ENCODE data around the gene BMPR2.
"Not testable (repeated sequence)": the region's sequence is repeated elsewhere in the genome, so short reads cannot be mapped to it uniquely, and the experiment has no call there.

BMPR2 gene

GRCh38 chr2:202521470-202521869 lies 145.3 kb downstream of the BMPR2 start:
- DNase-seq (ENCODE audit: low read depth, low spot score) = no peak

- no peak for DNase-seq (ENCODE audit: low read depth, low spot score)
These were observed 153.3 kb downstream of the BMPR2 start for GRCh38 chr2:202529389-202529788.

GRCh38 chr2:202530038-202530437 lies 153.9 kb downstream of the BMPR2 start:
- DNase-seq (ENCODE audit: low read depth, low spot score) = no peak

GRCh38 chr2:202535290-202535689 lies 159.2 kb downstream of the BMPR2 start:
- not testable (repeated sequence) for DNase-seq (ENCODE audit: low read depth, low spot score)

GRCh38 chr2:202541137-202541536 lies 165.0 kb downstream of the BMPR2 start:
- no peak for DNase-seq (ENCODE audit: low read depth, low spot score)

GRCh38 chr2:202542142-202542541 lies 166.0 kb downstream of the BMPR2 start:
- DNase-seq (ENCODE audit: low read depth, low spot score) = no peak

GRCh38 chr2:202545523-202545922 lies 169.4 kb downstream of the BMPR2 start:
- no peak for DNase-seq (ENCODE audit: low read depth, low spot score)

GRCh38 chr2:202545931-202546330 lies 169.8 kb downstream of the BMPR2 start:
- DNase-seq (ENCODE audit: low read depth, low spot score) = no peak

GRCh38 chr2:202546499-202547141 lies 170.5 kb downstream of the BMPR2 start:
- not testable (repeated sequence) for DNase-seq (ENCODE audit: low read depth, low spot score)

GRCh38 chr2:202548240-202548639 lies 172.1 kb downstream of the BMPR2 start:
- DNase-seq (ENCODE audit: low read depth, low spot score) = no peak

GRCh38 chr2:202551000-202551399 lies 174.9 kb downstream of the BMPR2 start:
- DNase-seq (ENCODE audit: low read depth, low spot score) = not testable (repeated sequence)

- DNase-seq (ENCODE audit: low read depth, low spot score) = no peak
These were observed 179.2 kb downstream of the BMPR2 start for GRCh38 chr2:202555356-202555755.

- DNase-seq (ENCODE audit: low read depth, low spot score) = no peak
These were observed 184.1 kb downstream of the BMPR2 start for GRCh38 chr2:202560200-202560599.

- DNase-seq (ENCODE audit: low read depth, low spot score) = no peak
These were observed 188.1 kb downstream of the BMPR2 start for GRCh38 chr2:202564226-202564625.

- DNase-seq (ENCODE audit: low read depth, low spot score) = no peak
These were observed 190.2 kb downstream of the BMPR2 start for GRCh38 chr2:202566286-202566685.

- no peak for DNase-seq (ENCODE audit: low read depth, low spot score)
These were observed 198.4 kb downstream of the BMPR2 start for GRCh38 chr2:202574541-202574940.

GRCh38 chr2:202575194-202575593 lies 199.1 kb downstream of the BMPR2 start:
- DNase-seq (ENCODE audit: low read depth, low spot score) = not testable (repeated sequence)

- no peak for DNase-seq (ENCODE audit: low read depth, low spot score)
These were observed 201.4 kb downstream of the BMPR2 start for GRCh38 chr2:202577250-202578183.

GRCh38 chr2:202582846-202583245 lies 206.7 kb downstream of the BMPR2 start:
- not testable (repeated sequence) for DNase-seq (ENCODE audit: low read depth, low spot score)

- no peak for DNase-seq (ENCODE audit: low read depth, low spot score)
These were observed 207.6 kb downstream of the BMPR2 start for GRCh38 chr2:202583709-202584219.

GRCh38 chr2:202588647-202589581 lies 212.8 kb downstream of the BMPR2 start:
- peak; percentile 87 for DNase-seq (ENCODE audit: low read depth, low spot score)

- peak; percentile 6 for DNase-seq (ENCODE audit: low read depth, low spot score)
These were observed 213.4 kb downstream of the BMPR2 start for GRCh38 chr2:202589582-202589949.

Measured in ELF-1 (cell line).